ENCODE measurements around the gene TNFSF15.

TNFSF15 gene

DNA sequence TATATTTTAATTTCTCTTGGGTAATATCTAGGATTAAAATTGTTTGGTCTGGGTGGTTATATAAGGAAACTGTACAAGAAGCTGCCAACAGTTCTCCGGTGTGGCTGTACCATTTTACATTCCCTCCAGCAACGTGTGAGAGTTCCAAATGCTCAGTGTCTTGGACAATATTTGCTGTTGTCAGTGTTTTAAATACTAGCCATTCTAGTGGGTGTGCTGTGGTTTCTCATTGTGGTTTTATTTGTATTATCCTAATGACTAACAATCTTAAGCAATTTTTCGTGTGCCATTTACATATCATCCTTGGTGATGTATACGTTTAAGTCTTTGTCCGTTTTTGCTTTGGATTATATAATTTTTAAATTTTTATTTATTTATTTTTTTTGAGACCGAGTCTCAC is 34.0 kb downstream of the TNFSF15 start:
- ATAC-seq, result no peak
- TF ChIP-seq PPARA (CRISPR knock-in tag; IDR thresholded peaks at IDR 0.05; ENCODE audit: borderline replicate concordance) (no peak), ISL1 (CRISPR knock-in tag; IDR thresholded peaks at IDR 0.05) (no peak), BACH2 (CRISPR knock-in tag; IDR thresholded peaks at IDR 0.05; ENCODE audit: borderline replicate concordance) (no peak)
- TF ChIP-seq, protein P1, sequence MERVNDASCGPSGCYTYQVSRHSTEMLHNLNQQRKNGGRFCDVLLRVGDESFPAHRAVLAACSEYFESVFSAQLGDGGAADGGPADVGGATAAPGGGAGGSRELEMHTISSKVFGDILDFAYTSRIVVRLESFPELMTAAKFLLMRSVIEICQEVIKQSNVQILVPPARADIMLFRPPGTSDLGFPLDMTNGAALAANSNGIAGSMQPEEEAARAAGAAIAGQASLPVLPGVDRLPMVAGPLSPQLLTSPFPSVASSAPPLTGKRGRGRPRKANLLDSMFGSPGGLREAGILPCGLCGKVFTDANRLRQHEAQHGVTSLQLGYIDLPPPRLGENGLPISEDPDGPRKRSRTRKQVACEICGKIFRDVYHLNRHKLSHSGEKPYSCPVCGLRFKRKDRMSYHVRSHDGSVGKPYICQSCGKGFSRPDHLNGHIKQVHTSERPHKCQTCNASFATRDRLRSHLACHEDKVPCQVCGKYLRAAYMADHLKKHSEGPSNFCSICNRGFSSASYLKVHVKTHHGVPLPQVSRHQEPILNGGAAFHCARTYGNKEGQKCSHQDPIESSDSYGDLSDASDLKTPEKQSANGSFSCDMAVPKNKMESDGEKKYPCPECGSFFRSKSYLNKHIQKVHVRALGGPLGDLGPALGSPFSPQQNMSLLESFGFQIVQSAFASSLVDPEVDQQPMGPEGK (CRISPR knock-in tag; IDR thresholded peaks at IDR 0.05; ENCODE audit: borderline replicate concordance), result no peak
- TF ChIP-seq, protein P2, sequence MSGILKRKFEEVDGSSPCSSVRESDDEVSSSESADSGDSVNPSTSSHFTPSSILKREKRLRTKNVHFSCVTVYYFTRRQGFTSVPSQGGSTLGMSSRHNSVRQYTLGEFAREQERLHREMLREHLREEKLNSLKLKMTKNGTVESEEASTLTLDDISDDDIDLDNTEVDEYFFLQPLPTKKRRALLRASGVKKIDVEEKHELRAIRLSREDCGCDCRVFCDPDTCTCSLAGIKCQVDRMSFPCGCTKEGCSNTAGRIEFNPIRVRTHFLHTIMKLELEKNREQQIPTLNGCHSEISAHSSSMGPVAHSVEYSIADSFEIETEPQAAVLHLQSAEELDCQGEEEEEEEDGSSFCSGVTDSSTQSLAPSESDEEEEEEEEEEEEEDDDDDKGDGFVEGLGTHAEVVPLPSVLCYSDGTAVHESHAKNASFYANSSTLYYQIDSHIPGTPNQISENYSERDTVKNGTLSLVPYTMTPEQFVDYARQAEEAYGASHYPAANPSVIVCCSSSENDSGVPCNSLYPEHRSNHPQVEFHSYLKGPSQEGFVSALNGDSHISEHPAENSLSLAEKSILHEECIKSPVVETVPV (CRISPR knock-in tag; IDR thresholded peaks at IDR 0.05), result no peak

DNA sequence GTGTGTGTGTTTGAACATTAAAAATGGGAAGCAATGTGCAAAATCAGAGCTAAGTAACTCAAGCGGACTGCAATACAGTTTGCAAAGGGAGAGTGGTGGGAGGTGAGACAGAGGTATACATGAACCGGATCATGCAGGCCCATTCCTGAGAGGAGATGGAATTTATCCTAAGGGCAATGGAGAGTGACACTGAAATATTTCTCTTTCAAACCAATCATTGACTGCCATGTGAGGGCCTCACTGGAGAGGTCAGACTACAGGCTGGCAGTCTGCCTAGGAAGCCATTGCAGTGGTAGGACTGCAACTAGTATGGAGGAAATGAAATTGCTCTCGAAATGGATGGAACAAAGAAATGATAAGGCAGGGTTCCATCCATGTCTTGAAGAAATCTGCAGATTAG is 34.8 kb downstream of the TNFSF15 start:
- no peak for ATAC-seq
- TF ChIP-seq ZNF565 (CRISPR knock-in tag; conservative IDR thresholded peaks at IDR 0.05; ENCODE audit: low read depth) (no peak), RARB (CRISPR knock-in tag; IDR thresholded peaks at IDR 0.05) (no peak), ESRRG (CRISPR knock-in tag; IDR thresholded peaks at IDR 0.05) (no peak), ZFP3 (CRISPR knock-in tag; IDR thresholded peaks at IDR 0.05) (no peak), GLIS3 (CRISPR knock-in tag; IDR thresholded peaks at IDR 0.05) (no peak), ZNF8 (CRISPR knock-in tag; IDR thresholded peaks at IDR 0.05) (no peak), PPARA (CRISPR knock-in tag; IDR thresholded peaks at IDR 0.05; ENCODE audit: borderline replicate concordance) (no peak), ZC3H10 (CRISPR knock-in tag; IDR thresholded peaks at IDR 0.05) (no peak)
- TF ChIP-seq, protein P3, sequence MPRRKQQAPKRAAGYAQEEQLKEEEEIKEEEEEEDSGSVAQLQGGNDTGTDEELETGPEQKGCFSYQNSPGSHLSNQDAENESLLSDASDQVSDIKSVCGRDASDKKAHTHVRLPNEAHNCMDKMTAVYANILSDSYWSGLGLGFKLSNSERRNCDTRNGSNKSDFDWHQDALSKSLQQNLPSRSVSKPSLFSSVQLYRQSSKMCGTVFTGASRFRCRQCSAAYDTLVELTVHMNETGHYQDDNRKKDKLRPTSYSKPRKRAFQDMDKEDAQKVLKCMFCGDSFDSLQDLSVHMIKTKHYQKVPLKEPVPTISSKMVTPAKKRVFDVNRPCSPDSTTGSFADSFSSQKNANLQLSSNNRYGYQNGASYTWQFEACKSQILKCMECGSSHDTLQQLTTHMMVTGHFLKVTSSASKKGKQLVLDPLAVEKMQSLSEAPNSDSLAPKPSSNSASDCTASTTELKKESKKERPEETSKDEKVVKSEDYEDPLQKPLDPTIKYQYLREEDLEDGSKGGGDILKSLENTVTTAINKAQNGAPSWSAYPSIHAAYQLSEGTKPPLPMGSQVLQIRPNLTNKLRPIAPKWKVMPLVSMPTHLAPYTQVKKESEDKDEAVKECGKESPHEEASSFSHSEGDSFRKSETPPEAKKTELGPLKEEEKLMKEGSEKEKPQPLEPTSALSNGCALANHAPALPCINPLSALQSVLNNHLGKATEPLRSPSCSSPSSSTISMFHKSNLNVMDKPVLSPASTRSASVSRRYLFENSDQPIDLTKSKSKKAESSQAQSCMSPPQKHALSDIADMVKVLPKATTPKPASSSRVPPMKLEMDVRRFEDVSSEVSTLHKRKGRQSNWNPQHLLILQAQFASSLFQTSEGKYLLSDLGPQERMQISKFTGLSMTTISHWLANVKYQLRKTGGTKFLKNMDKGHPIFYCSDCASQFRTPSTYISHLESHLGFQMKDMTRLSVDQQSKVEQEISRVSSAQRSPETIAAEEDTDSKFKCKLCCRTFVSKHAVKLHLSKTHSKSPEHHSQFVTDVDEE (CRISPR knock-in tag; IDR thresholded peaks at IDR 0.05), result no peak
- TF ChIP-seq, protein P2 (CRISPR knock-in tag; IDR thresholded peaks at IDR 0.05), result no peak
- TF ChIP-seq, protein P1 (CRISPR knock-in tag; IDR thresholded peaks at IDR 0.05; ENCODE audit: borderline replicate concordance), result no peak

DNA sequence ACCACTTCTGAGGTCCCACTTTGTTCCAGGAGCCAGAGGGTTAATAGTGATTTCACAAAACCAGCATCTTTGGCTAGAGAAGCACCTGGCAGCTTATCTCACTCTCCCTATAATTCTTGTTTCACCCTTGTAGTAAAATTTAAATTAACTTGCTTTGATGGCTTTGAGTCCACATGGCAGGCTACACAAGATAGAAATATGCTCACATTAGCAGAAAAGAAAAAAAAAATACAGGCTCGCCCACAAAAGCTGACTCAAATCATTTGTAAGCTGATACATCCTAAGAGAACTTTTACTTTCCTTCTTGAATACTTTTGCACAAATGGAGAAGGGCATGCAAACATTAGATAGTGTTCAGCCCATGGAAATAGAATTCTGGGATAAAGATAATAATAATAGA is 36.2 kb downstream of the TNFSF15 start:
- ATAC-seq, result peak; percentile 53; the same call in 2 of the 3 replicates
- TF ChIP-seq ARNTL (CRISPR knock-in tag; IDR thresholded peaks at IDR 0.05; ENCODE audit: borderline replicate concordance, low read depth) (no peak), ZFP3 (CRISPR knock-in tag; IDR thresholded peaks at IDR 0.05) (no peak), ZNF565 (CRISPR knock-in tag; conservative IDR thresholded peaks at IDR 0.05; ENCODE audit: low read depth) (no peak), ESRRG (CRISPR knock-in tag; IDR thresholded peaks at IDR 0.05) (no peak), OSR1 (CRISPR knock-in tag; IDR thresholded peaks at IDR 0.05) (no peak), ZNF8 (CRISPR knock-in tag; IDR thresholded peaks at IDR 0.05) (no peak), ZFP30 (CRISPR knock-in tag; IDR thresholded peaks at IDR 0.05) (no peak), RARB (CRISPR knock-in tag; IDR thresholded peaks at IDR 0.05) (no peak), ZNF70 (CRISPR knock-in tag; IDR thresholded peaks at IDR 0.05) (no peak)
- TF ChIP-seq, protein P1 (CRISPR knock-in tag; IDR thresholded peaks at IDR 0.05; ENCODE audit: borderline replicate concordance), result no peak

All from SK-N-SH treated with all-trans-retinoic acid at 6 μM for 48 hours (cell line).